ENCODE data around the gene NEUROD2.

GRCh38 chr17:39593371-39593770, 14.3 kb downstream of the NEUROD2 start:
- no peak for TF ChIP-seq POLR2A (IDR thresholded peaks at IDR 0.05)
- TF ChIP-seq CTCF (IDR thresholded peaks at IDR 0.05): no peak
